Mesothelial cell of epicardium (in vitro differentiated cells): Measurements from ENCODE around the gene LRRC56. TPM values are rescaled to one million over a fixed set of nuclear protein-coding genes. Genes with fewer than 3 reads are reported as not detected.
A peak's percentile ranks its signal among the peaks of the same experiment; 100 is the strongest.

Experiments
- DNase-seq, 2 experiments: peaks; one replicate each; pipeline ENCODE4 v3.0.0; 2021; ENCODE audit warnings: low spot score in 2 of 2; ENCODE audit not compliant: unreplicated experiment in 2 of 2
- H3K27ac Mint-ChIP-seq: 2 replicates; pipeline ENCODE4 v1.8.0; 2021; ENCODE audit warnings: mixed read lengths
- H3K27me3 Mint-ChIP-seq: 2 replicates; pipeline ENCODE4 v1.8.0; 2021; ENCODE audit warnings: low read depth, mixed read lengths
- H3K36me3 Mint-ChIP-seq: 2 replicates; pipeline ENCODE4 v1.8.0; 2021; ENCODE audit warnings: mixed read lengths
- H3K4me1 Mint-ChIP-seq: 2 replicates; pipeline ENCODE4 v1.8.0; 2021; ENCODE audit warnings: mixed read lengths
- H3K4me3 Mint-ChIP-seq: 2 replicates; pipeline ENCODE4 v1.8.0; 2021; ENCODE audit warnings: mild to moderate bottlenecking, moderate library complexity, mixed read lengths
- H3K9me3 Mint-ChIP-seq: 2 replicates; pipeline ENCODE4 v1.8.0; 2021; ENCODE audit warnings: mixed read lengths
- CTCF ChIP-seq: fragments of 200-600 bp; sonication (generic); IDR thresholded peaks from one replicate; pipeline ENCODE4 v1.5.0; 2021; ENCODE audit warnings: antibody characterized with exemption; ENCODE audit not compliant: unreplicated experiment
- total RNA-seq: library from RNA; stranded (reverse); gene quantifications from 3 replicates; pipeline ENCODE4 v1.2.1, GENCODE V29; 2021

LRRC56 gene
- total RNA-seq, 1 donor from 2014 or later = 3.0 TPM

- Mint-ChIP-seq H3K27me3 (peaks cover 41% of the 10 kb centered on the region), H3K9me3 (no peaks in the 10 kb centered on the region), H3K4me1 (peaks cover 2% of the 10 kb centered on the region), H3K36me3 (no peaks in the 10 kb centered on the region), H3K27ac (no peak overlapping the region), H3K4me3 (no peak overlapping the region)
- DNase-seq = no peak
- no peak for TF ChIP-seq CTCF
These were observed 16.6 kb downstream of the LRRC56 start for GRCh38 chr11:553988-554340.

GRCh38 chr11:554428-555226, 17.3 kb downstream of the LRRC56 start:
- Mint-ChIP-seq H3K36me3 (no peaks in the 10 kb centered on the region), H3K4me1 (peaks cover 2% of the 10 kb centered on the region), H3K27me3 (peaks cover 43% of the 10 kb centered on the region), H3K9me3 (no peaks in the 10 kb centered on the region), H3K27ac (no peak overlapping the region), H3K4me3 (peak overlapping the region; percentile 20)
- peak; percentile 69 for TF ChIP-seq CTCF
- peak in 1 of 2 experiments; percentile 77 for DNase-seq

GRCh38 chr11:555227-555779, 18.0 kb downstream of the LRRC56 start:
- Mint-ChIP-seq H3K4me3 (peak overlapping the region; percentile 47), H3K27me3 (peaks cover 48% of the 10 kb centered on the region), H3K27ac (no peak overlapping the region), H3K9me3 (no peaks in the 10 kb centered on the region), H3K4me1 (peaks cover 7% of the 10 kb centered on the region), H3K36me3 (no peaks in the 10 kb centered on the region)
- DNase-seq = no peak
- TF ChIP-seq CTCF = peak; percentile 29

- H3K9me3 Mint-ChIP-seq = no peaks in the 10 kb centered on the region
- H3K4me3 Mint-ChIP-seq = peak overlapping the region; percentile 30
- peaks cover 48% of the 10 kb centered on the region for H3K27me3 Mint-ChIP-seq
- TF ChIP-seq CTCF = no peak
- DNase-seq = no peak
- H3K36me3 Mint-ChIP-seq = no peaks in the 10 kb centered on the region
- H3K27ac Mint-ChIP-seq = no peak overlapping the region
- H3K4me1 Mint-ChIP-seq = peaks cover 7% of the 10 kb centered on the region
These were observed 18.7 kb downstream of the LRRC56 start for GRCh38 chr11:555780-556661.

- Mint-ChIP-seq H3K27ac (no peak overlapping the region), H3K9me3 (no peaks in the 10 kb centered on the region), H3K4me3 (peak overlapping the region; percentile 30), H3K4me1 (peaks cover 12% of the 10 kb centered on the region), H3K36me3 (no peaks in the 10 kb centered on the region), H3K27me3 (peaks cover 48% of the 10 kb centered on the region)
- TF ChIP-seq CTCF = no peak
- no peak for DNase-seq
These were observed 19.4 kb downstream of the LRRC56 start for GRCh38 chr11:556662-557256.
